ENCODE measurements around the gene TLDC2. TPM values are rescaled to one million over a fixed set of nuclear protein-coding genes. Genes with fewer than 3 reads are reported as not detected.

The TLDC2 gene
- total RNA-seq, result under 0.01 TPM

- Histone ChIP-seq H3K4me1 (ENCODE audit: control insufficient read depth in 3 of 3, insufficient read depth in 3 of 3, low read length in 3 of 3) (no peaks in the 10 kb centered on the region), H3K4me3 (ENCODE audit: low read length in 3 of 3) (no peak within 1 kb of the TSS), H3K9ac (ENCODE audit: low read depth in 1 of 3, low read length in 3 of 3) (no peak within 1 kb of the TSS), H3K27me3 (ENCODE audit: control insufficient read depth in 3 of 3, insufficient read depth in 3 of 3, low read length in 3 of 3) (peaks cover 3 to 9% (median 5%) of the 10 kb centered on the region in 3 donors), H3K36me3 (ENCODE audit: control insufficient read depth in 3 of 3, insufficient read depth in 3 of 3, low read length in 3 of 3) (no peaks in the 10 kb centered on the region), H3K27ac (ENCODE audit: low read depth, low read length) (no peak within 1 kb of the TSS), H3K9me3 (ENCODE audit: control insufficient read depth in 3 of 3, low read length in 3 of 3) (no peaks in the 10 kb centered on the region)
Measured at GRCh38 chr20:36875702-36876472, at the start of gene TLDC2. TLDC2 (plus strand) TSS chr20:36876138; CDS start chr20:36876175, 37 bp downstream.

GRCh38 chr20:36826554-36827244, 49.2 kb upstream of the TLDC2 start:
- Histone ChIP-seq H3K27me3 (ENCODE audit: control insufficient read depth in 3 of 3, insufficient read depth in 3 of 3, low read length in 3 of 3) (no peaks in the 10 kb centered on the region), H3K9me3 (ENCODE audit: control insufficient read depth in 3 of 3, low read length in 3 of 3) (no peaks in the 10 kb centered on the region), H3K4me3 (ENCODE audit: low read length in 3 of 3) (no peak overlapping the region), H3K27ac (ENCODE audit: low read depth, low read length) (no peak overlapping the region), H3K36me3 (ENCODE audit: control insufficient read depth in 3 of 3, insufficient read depth in 3 of 3, low read length in 3 of 3) (peaks cover 11 to 23% (median 17%) of the 10 kb centered on the region in 3 donors), H3K4me1 (ENCODE audit: control insufficient read depth in 3 of 3, insufficient read depth in 3 of 3, low read length in 3 of 3) (peaks cover 18 to 31% (median 25%) of the 10 kb centered on the region in 3 donors), H3K9ac (ENCODE audit: low read depth in 1 of 3, low read length in 3 of 3) (no peak overlapping the region)

GRCh38 chr20:36827541-36828279, 48.2 kb upstream of the TLDC2 start:
- no peaks in the 10 kb centered on the region for H3K27me3 ChIP-seq (ENCODE audit: control insufficient read depth in 3 of 3, insufficient read depth in 3 of 3, low read length in 3 of 3)
- H3K4me1 ChIP-seq (ENCODE audit: control insufficient read depth in 3 of 3, insufficient read depth in 3 of 3, low read length in 3 of 3), result peaks cover 27 to 41% (median 33%) of the 10 kb centered on the region in 3 donors
- peaks cover 11 to 23% (median 17%) of the 10 kb centered on the region in 3 donors for H3K36me3 ChIP-seq (ENCODE audit: control insufficient read depth in 3 of 3, insufficient read depth in 3 of 3, low read length in 3 of 3)
- H3K9ac ChIP-seq (ENCODE audit: low read depth in 1 of 3, low read length in 3 of 3), result no peak overlapping the region
- no peak overlapping the region for H3K27ac ChIP-seq (ENCODE audit: low read depth, low read length)
- H3K9me3 ChIP-seq (ENCODE audit: control insufficient read depth in 3 of 3, low read length in 3 of 3), result no peaks in the 10 kb centered on the region
- H3K4me3 ChIP-seq (ENCODE audit: low read length in 3 of 3), result no peak overlapping the region

GRCh38 chr20:36830791-36831691, 44.9 kb upstream of the TLDC2 start:
- Histone ChIP-seq H3K27me3 (ENCODE audit: control insufficient read depth in 3 of 3, insufficient read depth in 3 of 3, low read length in 3 of 3) (no peaks in the 10 kb centered on the region), H3K36me3 (ENCODE audit: control insufficient read depth in 3 of 3, insufficient read depth in 3 of 3, low read length in 3 of 3) (peaks cover 11 to 13% (median 12%) of the 10 kb centered on the region in 3 donors), H3K9ac (ENCODE audit: low read depth in 1 of 3, low read length in 3 of 3) (peak overlapping the region in 1 of 3 donors; percentile 45), H3K4me3 (ENCODE audit: low read length in 3 of 3) (peak overlapping the region in 1 of 3 donors; percentile 6), H3K9me3 (ENCODE audit: control insufficient read depth in 3 of 3, low read length in 3 of 3) (no peaks in the 10 kb centered on the region), H3K4me1 (ENCODE audit: control insufficient read depth in 3 of 3, insufficient read depth in 3 of 3, low read length in 3 of 3) (peaks cover 45 to 56% (median 52%) of the 10 kb centered on the region in 3 donors), H3K27ac (ENCODE audit: low read depth, low read length) (peak overlapping the region; percentile 70)

- H3K9ac ChIP-seq (ENCODE audit: low read depth in 1 of 3, low read length in 3 of 3), result no peak overlapping the region
- peaks cover 44 to 53% (median 52%) of the 10 kb centered on the region in 3 donors for H3K4me1 ChIP-seq (ENCODE audit: control insufficient read depth in 3 of 3, insufficient read depth in 3 of 3, low read length in 3 of 3)
Measured at GRCh38 chr20:36832791-36833190, 43.1 kb upstream of the TLDC2 start.

GRCh38 chr20:36833275-36834020, 42.5 kb upstream of the TLDC2 start:
- no peaks in the 10 kb centered on the region for H3K9me3 ChIP-seq (ENCODE audit: control insufficient read depth in 3 of 3, low read length in 3 of 3)
- H3K4me3 ChIP-seq (ENCODE audit: low read length in 3 of 3), result no peak overlapping the region
- peaks cover 38 to 47% (median 46%) of the 10 kb centered on the region in 3 donors for H3K4me1 ChIP-seq (ENCODE audit: control insufficient read depth in 3 of 3, insufficient read depth in 3 of 3, low read length in 3 of 3)
- H3K27me3 ChIP-seq (ENCODE audit: control insufficient read depth in 3 of 3, insufficient read depth in 3 of 3, low read length in 3 of 3), result no peaks in the 10 kb centered on the region
- H3K36me3 ChIP-seq (ENCODE audit: control insufficient read depth in 3 of 3, insufficient read depth in 3 of 3, low read length in 3 of 3), result peaks cover 3 to 5% (median 5%) of the 10 kb centered on the region in 3 donors
- peak overlapping the region in 1 of 3 donors; percentile 45 for H3K9ac ChIP-seq (ENCODE audit: low read depth in 1 of 3, low read length in 3 of 3)
- peak overlapping the region; percentile 70 for H3K27ac ChIP-seq (ENCODE audit: low read depth, low read length)

More at GRCh38 chr20:36832791-36833190, 43.1 kb upstream of the TLDC2 start:
- no peak overlapping the region for H3K4me3 ChIP-seq (ENCODE audit: low read length in 3 of 3)
- peak overlapping the region; percentile 70 for H3K27ac ChIP-seq (ENCODE audit: low read depth, low read length)
- H3K9me3 ChIP-seq (ENCODE audit: control insufficient read depth in 3 of 3, low read length in 3 of 3), result no peaks in the 10 kb centered on the region
- H3K27me3 ChIP-seq (ENCODE audit: control insufficient read depth in 3 of 3, insufficient read depth in 3 of 3, low read length in 3 of 3), result no peaks in the 10 kb centered on the region
- peaks cover 9 to 12% (median 11%) of the 10 kb centered on the region in 3 donors for H3K36me3 ChIP-seq (ENCODE audit: control insufficient read depth in 3 of 3, insufficient read depth in 3 of 3, low read length in 3 of 3)

- Histone ChIP-seq H3K27ac (ENCODE audit: low read depth, low read length) (peak overlapping the region; percentile 49), H3K27me3 (ENCODE audit: control insufficient read depth in 3 of 3, insufficient read depth in 3 of 3, low read length in 3 of 3) (no peaks in the 10 kb centered on the region), H3K36me3 (ENCODE audit: control insufficient read depth in 3 of 3, insufficient read depth in 3 of 3, low read length in 3 of 3) (peaks cover 0 to 6% (median 0%) of the 10 kb centered on the region in 3 donors), H3K4me1 (ENCODE audit: control insufficient read depth in 3 of 3, insufficient read depth in 3 of 3, low read length in 3 of 3) (peaks cover 38 to 45% (median 41%) of the 10 kb centered on the region in 3 donors), H3K4me3 (ENCODE audit: low read length in 3 of 3) (peak overlapping the region in 1 of 3 donors; percentile 38), H3K9ac (ENCODE audit: low read depth in 1 of 3, low read length in 3 of 3) (peak overlapping the region; percentile 8 to 76 (median 51)), H3K9me3 (ENCODE audit: control insufficient read depth in 3 of 3, low read length in 3 of 3) (no peaks in the 10 kb centered on the region)
Measured at GRCh38 chr20:36835025-36835424, 40.9 kb upstream of the TLDC2 start.

- Histone ChIP-seq H3K9ac (ENCODE audit: low read depth in 1 of 3, low read length in 3 of 3) (peak overlapping the region; percentile 8 to 76 (median 51)), H3K4me3 (ENCODE audit: low read length in 3 of 3) (peak overlapping the region in 2 of 3 donors; percentile 29 to 38), H3K27me3 (ENCODE audit: control insufficient read depth in 3 of 3, insufficient read depth in 3 of 3, low read length in 3 of 3) (no peaks in the 10 kb centered on the region), H3K9me3 (ENCODE audit: control insufficient read depth in 3 of 3, low read length in 3 of 3) (no peaks in the 10 kb centered on the region), H3K36me3 (ENCODE audit: control insufficient read depth in 3 of 3, insufficient read depth in 3 of 3, low read length in 3 of 3) (peaks cover 0 to 6% (median 0%) of the 10 kb centered on the region in 3 donors), H3K4me1 (ENCODE audit: control insufficient read depth in 3 of 3, insufficient read depth in 3 of 3, low read length in 3 of 3) (peaks cover 36 to 43% (median 38%) of the 10 kb centered on the region in 3 donors), H3K27ac (ENCODE audit: low read depth, low read length) (peak overlapping the region; percentile 49)
Measured at GRCh38 chr20:36835453-36836198, 40.3 kb upstream of the TLDC2 start.
